Measurements from ENCODE around the gene SLIT1.

SLIT1 gene

GRCh38 chr10:96949039-96949683 is 236.6 kb downstream of the SLIT1 start:
- DNase-seq = no peak
